HepG2 (cell line): ENCODE data around the gene RALY. TPM values are rescaled to one million over a fixed set of nuclear protein-coding genes. Genes with fewer than 3 reads are reported as not detected.

Experiments
- CREB3 ChIP-seq: sonication (generic); formaldehyde crosslinking; IDR thresholded peaks from 2 replicates; pipeline ENCODE4 v1.5.0; 2020; ENCODE audit warnings: missing genetic modification reagents
- GATA4 ChIP-seq: sonication (generic); IDR thresholded peaks from 2 replicates; pipeline ENCODE4 v1.6.1; 2016; ENCODE audit warnings: antibody characterized with exemption, low read depth, borderline replicate concordance
- JUN ChIP-seq: sonication (generic); formaldehyde crosslinking; IDR thresholded peaks from 2 replicates; pipeline ENCODE4 v1.4.0; 2020; ENCODE audit warnings: mild to moderate bottlenecking, missing genetic modification reagents
- NCOA5 ChIP-seq: sonication (generic); formaldehyde crosslinking; IDR thresholded peaks from 2 replicates; pipeline ENCODE4 v1.4.0; 2020; ENCODE audit warnings: missing genetic modification reagents
- NFKBIZ ChIP-seq: IDR thresholded peaks from 2 replicates; pipeline ENCODE4 v1.6.1; 2018; ENCODE audit warnings: missing genetic modification reagents, missing compliant biosample characterization
- PAF1 ChIP-seq: IDR thresholded peaks from 2 replicates; pipeline ENCODE4 v1.6.1; 2016; ENCODE audit warnings: missing genetic modification reagents, missing compliant biosample characterization
- RAD21 ChIP-seq: fragments of 450-650 bp; formaldehyde crosslinking; IDR thresholded peaks from 2 replicates; pipeline ENCODE4 v1.5.0; 2020; ENCODE audit warnings: mild to moderate bottlenecking
- SOX13 ChIP-seq, 3 experiments: fragments of 450-650 bp in 1 of 3; sonication (generic) in 1 of 3; formaldehyde crosslinking in 1 of 3; IDR thresholded peaks in 2 of 3; conservative IDR thresholded peaks in 1 of 3; 2 replicates each; pipeline versions ENCODE4 v1.5.0 to v1.6.1; 2016 to 2020; ENCODE audit warnings: antibody characterized with exemption in 1 of 3, mild to moderate bottlenecking in 1 of 3, missing compliant biosample characterization in 1 of 3, missing genetic modification reagents in 1 of 3, moderate library complexity in 1 of 3
- SRSF9 ChIP-seq: fragments of 200-400 bp; formaldehyde crosslinking; IDR thresholded peaks from 2 replicates; pipeline ENCODE4 v1.6.1; 2018; ENCODE audit warnings: borderline replicate concordance, mild to moderate bottlenecking, low read depth, low read length; ENCODE audit not compliant: insufficient read depth, poor library complexity, severe bottlenecking
- SUZ12 ChIP-seq: fragments of 150-350 bp; IDR thresholded peaks from 2 replicates; pipeline ENCODE4 v1.6.1; 2014; ENCODE audit warnings: low read depth, low read length
- THYN1 ChIP-seq: sonication (generic); formaldehyde crosslinking; IDR thresholded peaks from 2 replicates; pipeline ENCODE4 v1.8.1; 2023; ENCODE audit warnings: low read depth, mild to moderate bottlenecking, moderate library complexity, missing genetic modification reagents, borderline replicate concordance
- TP53 ChIP-seq: sonication (generic); formaldehyde crosslinking; conservative IDR thresholded peaks from 2 replicates; pipeline ENCODE4 v1.4.0; 2020; ENCODE audit warnings: missing genetic modification reagents
- ZNF576 ChIP-seq: sonication (generic); formaldehyde crosslinking; IDR thresholded peaks from 2 replicates; pipeline ENCODE4 v1.4.0; 2020; ENCODE audit warnings: mild to moderate bottlenecking, missing genetic modification reagents
- ZNF644 ChIP-seq: IDR thresholded peaks from 2 replicates; pipeline ENCODE4 v1.6.1; 2016; ENCODE audit warnings: low read depth
- ZSCAN25 ChIP-seq: sonication (generic); formaldehyde crosslinking; IDR thresholded peaks from 2 replicates; pipeline ENCODE4 v1.8.0; 2022; ENCODE audit warnings: mild to moderate bottlenecking, missing genetic modification reagents
- polyA plus RNA-seq, 8 experiments: library from polyadenylated mRNA; depleted of rRNA in 3 of 8; stranded (reverse) in 7 of 8; unstranded in 1 of 8; fragments of >200 nt; fragmentation: Illumina TruSeq in 4 of 8; extraction: Trizol in 4 of 8; gene quantifications; 2 replicates each; pipeline versions ENCODE4 v1.2.1 to v1.2.3, GENCODE V29; 2011 to 2016; ENCODE audit warnings: low read depth in 4 of 8, missing spikeins in 1 of 8, mixed read lengths in 1 of 8; ENCODE audit not compliant: insufficient read depth in 1 of 8
- total RNA-seq, 5 experiments: library from RNA; depleted of rRNA; stranded (reverse); fragments of >200 nt; fragmentation: Illumina TruSeq; extraction: Trizol; gene quantifications; 2 replicates each; pipeline ENCODE4 v1.2.3, GENCODE V29; 2016; ENCODE audit warnings: low read depth in 1 of 5
- TF ChIP-seq, protein P1 (sequence below): sonication (generic); formaldehyde crosslinking; IDR thresholded peaks from 2 replicates; pipeline ENCODE4 v1.4.0; 2020; ENCODE audit warnings: missing genetic modification reagents
- TF ChIP-seq, protein P2 (sequence below), 2 experiments: IDR thresholded peaks; 2 replicates each; pipeline ENCODE4 v1.6.1; 2011 to 2012; ENCODE audit warnings: low read length in 2 of 2, borderline replicate concordance in 1 of 2, low read depth in 1 of 2, mild to moderate bottlenecking in 1 of 2, moderate library complexity in 1 of 2
- TF ChIP-seq, protein P3 (sequence below): sonication (generic); formaldehyde crosslinking; IDR thresholded peaks from 2 replicates; pipeline ENCODE4 v1.5.1; 2020; ENCODE audit warnings: mild to moderate bottlenecking, missing genetic modification reagents, moderate library complexity

The RALY gene
- total and polyA plus RNA-seq, 2 of the 13 experiments (the other 11 are each of a cell fraction or from before 2014, with no cell fraction given), result 178 to 186 TPM

- TF ChIP-seq GATA4 (peak; percentile 75; the same call in 1 of the 2 replicates), NCOA5 (no peak), RAD21 (CRISPR knock-in tag) (peak; percentile 15; the same call in 1 of the 2 replicates), TP53 (CRISPR knock-in tag) (0 out of 2 replicates have a peak, but pooled peaks have one; percentile 21), SRSF9 (no peak), NFKBIZ (CRISPR knock-in tag) (no peak; the same call in 1 of the 2 replicates), SUZ12 (no peak), ZSCAN25 (peak; percentile 63), PAF1 (no peak), ZNF644 (no peak), CREB3 (CRISPR knock-in tag) (0 out of 2 replicates have a peak, but pooled peaks have one; percentile 37), THYN1 (CRISPR knock-in tag) (no peak), SOX13 (IDR thresholded peaks at IDR 0.05) (peak; percentile 63), SOX13 (CRISPR knock-in tag; conservative IDR thresholded peaks at IDR 0.05 in 1 of 2, IDR thresholded peaks at IDR 0.05 in 1 of 2) (peak in 1 of 2 experiments; percentile 97; a peak in 2 of 4 replicates), ZNF576 (CRISPR knock-in tag) (no peak), JUN (CRISPR knock-in tag) (peak; percentile 59; the same call in 1 of the 2 replicates)
- TF ChIP-seq, protein P1, sequence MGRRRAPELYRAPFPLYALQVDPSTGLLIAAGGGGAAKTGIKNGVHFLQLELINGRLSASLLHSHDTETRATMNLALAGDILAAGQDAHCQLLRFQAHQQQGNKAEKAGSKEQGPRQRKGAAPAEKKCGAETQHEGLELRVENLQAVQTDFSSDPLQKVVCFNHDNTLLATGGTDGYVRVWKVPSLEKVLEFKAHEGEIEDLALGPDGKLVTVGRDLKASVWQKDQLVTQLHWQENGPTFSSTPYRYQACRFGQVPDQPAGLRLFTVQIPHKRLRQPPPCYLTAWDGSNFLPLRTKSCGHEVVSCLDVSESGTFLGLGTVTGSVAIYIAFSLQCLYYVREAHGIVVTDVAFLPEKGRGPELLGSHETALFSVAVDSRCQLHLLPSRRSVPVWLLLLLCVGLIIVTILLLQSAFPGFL (CRISPR knock-in tag), result no peak
- TF ChIP-seq, protein P2, sequence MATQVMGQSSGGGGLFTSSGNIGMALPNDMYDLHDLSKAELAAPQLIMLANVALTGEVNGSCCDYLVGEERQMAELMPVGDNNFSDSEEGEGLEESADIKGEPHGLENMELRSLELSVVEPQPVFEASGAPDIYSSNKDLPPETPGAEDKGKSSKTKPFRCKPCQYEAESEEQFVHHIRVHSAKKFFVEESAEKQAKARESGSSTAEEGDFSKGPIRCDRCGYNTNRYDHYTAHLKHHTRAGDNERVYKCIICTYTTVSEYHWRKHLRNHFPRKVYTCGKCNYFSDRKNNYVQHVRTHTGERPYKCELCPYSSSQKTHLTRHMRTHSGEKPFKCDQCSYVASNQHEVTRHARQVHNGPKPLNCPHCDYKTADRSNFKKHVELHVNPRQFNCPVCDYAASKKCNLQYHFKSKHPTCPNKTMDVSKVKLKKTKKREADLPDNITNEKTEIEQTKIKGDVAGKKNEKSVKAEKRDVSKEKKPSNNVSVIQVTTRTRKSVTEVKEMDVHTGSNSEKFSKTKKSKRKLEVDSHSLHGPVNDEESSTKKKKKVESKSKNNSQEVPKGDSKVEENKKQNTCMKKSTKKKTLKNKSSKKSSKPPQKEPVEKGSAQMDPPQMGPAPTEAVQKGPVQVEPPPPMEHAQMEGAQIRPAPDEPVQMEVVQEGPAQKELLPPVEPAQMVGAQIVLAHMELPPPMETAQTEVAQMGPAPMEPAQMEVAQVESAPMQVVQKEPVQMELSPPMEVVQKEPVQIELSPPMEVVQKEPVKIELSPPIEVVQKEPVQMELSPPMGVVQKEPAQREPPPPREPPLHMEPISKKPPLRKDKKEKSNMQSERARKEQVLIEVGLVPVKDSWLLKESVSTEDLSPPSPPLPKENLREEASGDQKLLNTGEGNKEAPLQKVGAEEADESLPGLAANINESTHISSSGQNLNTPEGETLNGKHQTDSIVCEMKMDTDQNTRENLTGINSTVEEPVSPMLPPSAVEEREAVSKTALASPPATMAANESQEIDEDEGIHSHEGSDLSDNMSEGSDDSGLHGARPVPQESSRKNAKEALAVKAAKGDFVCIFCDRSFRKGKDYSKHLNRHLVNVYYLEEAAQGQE (IDR thresholded peaks at IDR 0.05; ENCODE audit: borderline replicate concordance in 1 of 2, low read depth in 1 of 2, low read length in 2 of 2), result peak in 1 of 2 experiments; percentile 69; a peak in 2 of 4 replicates
- TF ChIP-seq, protein P3, sequence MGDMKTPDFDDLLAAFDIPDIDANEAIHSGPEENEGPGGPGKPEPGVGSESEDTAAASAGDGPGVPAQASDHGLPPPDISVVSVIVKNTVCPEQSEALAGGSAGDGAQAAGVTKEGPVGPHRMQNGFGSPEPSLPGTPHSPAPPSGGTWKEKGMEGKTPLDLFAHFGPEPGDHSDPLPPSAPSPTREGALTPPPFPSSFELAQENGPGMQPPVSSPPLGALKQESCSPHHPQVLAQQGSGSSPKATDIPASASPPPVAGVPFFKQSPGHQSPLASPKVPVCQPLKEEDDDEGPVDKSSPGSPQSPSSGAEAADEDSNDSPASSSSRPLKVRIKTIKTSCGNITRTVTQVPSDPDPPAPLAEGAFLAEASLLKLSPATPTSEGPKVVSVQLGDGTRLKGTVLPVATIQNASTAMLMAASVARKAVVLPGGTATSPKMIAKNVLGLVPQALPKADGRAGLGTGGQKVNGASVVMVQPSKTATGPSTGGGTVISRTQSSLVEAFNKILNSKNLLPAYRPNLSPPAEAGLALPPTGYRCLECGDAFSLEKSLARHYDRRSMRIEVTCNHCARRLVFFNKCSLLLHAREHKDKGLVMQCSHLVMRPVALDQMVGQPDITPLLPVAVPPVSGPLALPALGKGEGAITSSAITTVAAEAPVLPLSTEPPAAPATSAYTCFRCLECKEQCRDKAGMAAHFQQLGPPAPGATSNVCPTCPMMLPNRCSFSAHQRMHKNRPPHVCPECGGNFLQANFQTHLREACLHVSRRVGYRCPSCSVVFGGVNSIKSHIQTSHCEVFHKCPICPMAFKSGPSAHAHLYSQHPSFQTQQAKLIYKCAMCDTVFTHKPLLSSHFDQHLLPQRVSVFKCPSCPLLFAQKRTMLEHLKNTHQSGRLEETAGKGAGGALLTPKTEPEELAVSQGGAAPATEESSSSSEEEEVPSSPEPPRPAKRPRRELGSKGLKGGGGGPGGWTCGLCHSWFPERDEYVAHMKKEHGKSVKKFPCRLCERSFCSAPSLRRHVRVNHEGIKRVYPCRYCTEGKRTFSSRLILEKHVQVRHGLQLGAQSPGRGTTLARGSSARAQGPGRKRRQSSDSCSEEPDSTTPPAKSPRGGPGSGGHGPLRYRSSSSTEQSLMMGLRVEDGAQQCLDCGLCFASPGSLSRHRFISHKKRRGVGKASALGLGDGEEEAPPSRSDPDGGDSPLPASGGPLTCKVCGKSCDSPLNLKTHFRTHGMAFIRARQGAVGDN (CRISPR knock-in tag), result peak; percentile 35; the same call in 1 of the 2 replicates
Measured at GRCh38 chr20:34004790-34005457, 11.2 kb downstream of the RALY start (continued).
